Mesenchymal stem cell (in vitro differentiated cells and primary cell): Measurements from ENCODE around the gene ELL2.

Experiments
- DNase-seq: peaks from one replicate; pipeline ENCODE4 v3.0.0-alpha.2; 2013
- H2AFZ ChIP-seq: one replicate; pipeline ENCODE4 v1.6.1; 2013; ENCODE audit warnings: low read depth, mild to moderate bottlenecking, control low read depth, inconsistent platforms, low read length, moderate library complexity
- H2AK5ac ChIP-seq: 2 replicates; pipeline ENCODE4 v1.6.1; 2013; ENCODE audit warnings: low read length, moderate library complexity, mild to moderate bottlenecking, inconsistent platforms; ENCODE audit not compliant: severe bottlenecking
- H2BK120ac ChIP-seq: one replicate; pipeline ENCODE4 v1.6.1; 2013; ENCODE audit warnings: low read depth, mild to moderate bottlenecking, inconsistent platforms, low read length, moderate library complexity
- H2BK12ac ChIP-seq, 2 experiments: one replicate each; pipeline ENCODE4 v1.6.1; 2013; ENCODE audit warnings: inconsistent platforms in 2 of 2, low read length in 2 of 2, mild to moderate bottlenecking in 2 of 2, moderate library complexity in 2 of 2, control low read depth in 1 of 2
- H2BK15ac ChIP-seq: one replicate; pipeline ENCODE4 v1.6.1; 2013; ENCODE audit warnings: mild to moderate bottlenecking, low read depth, inconsistent platforms; ENCODE audit not compliant: poor library complexity, severe bottlenecking
- H2BK5ac ChIP-seq: 2 replicates; pipeline ENCODE4 v1.6.1; 2013; ENCODE audit warnings: low read depth, mild to moderate bottlenecking, low read length, control low read depth, inconsistent platforms; ENCODE audit not compliant: poor library complexity, severe bottlenecking
- H3K14ac ChIP-seq, 2 experiments: one replicate each; pipeline ENCODE4 v1.6.1; 2013; ENCODE audit warnings: inconsistent platforms in 2 of 2, low read length in 2 of 2, control low read depth in 1 of 2, mild to moderate bottlenecking in 1 of 2, moderate library complexity in 1 of 2
- H3K18ac ChIP-seq, 2 experiments: one replicate each; pipeline ENCODE4 v1.6.1; 2013; ENCODE audit warnings: inconsistent platforms in 2 of 2, low read length in 2 of 2, control low read depth in 1 of 2, low read depth in 1 of 2, mild to moderate bottlenecking in 1 of 2
- H3K23ac ChIP-seq, 2 experiments: one replicate each; pipeline ENCODE4 v1.6.1; 2013; ENCODE audit warnings: inconsistent platforms in 2 of 2, low read length in 2 of 2, mild to moderate bottlenecking in 2 of 2, moderate library complexity in 2 of 2, control low read depth in 1 of 2
- H3K27ac ChIP-seq: 2 replicates; pipeline ENCODE4 v1.5.1; 2013; ENCODE audit warnings: mild to moderate bottlenecking, moderate library complexity, low read length, control low read depth, inconsistent platforms; ENCODE audit not compliant: poor library complexity, severe bottlenecking
- H3K27me3 ChIP-seq, 2 experiments: 2 replicates each; pipeline versions ENCODE4 v1.6.1 to v1.7.0; 2013; ENCODE audit warnings: low read length in 2 of 2, mild to moderate bottlenecking in 2 of 2, moderate library complexity in 2 of 2, control low read depth in 1 of 2, inconsistent platforms in 1 of 2; ENCODE audit not compliant: control insufficient read depth in 1 of 2, insufficient read depth in 1 of 2
- H3K36me3 ChIP-seq, 2 experiments: 2 replicates each; pipeline versions ENCODE4 v1.6.1 to v1.7.0; 2013; ENCODE audit warnings: low read length in 2 of 2, control low read depth in 1 of 2, inconsistent platforms in 1 of 2, low read depth in 1 of 2, mild to moderate bottlenecking in 1 of 2; ENCODE audit not compliant: insufficient read depth in 2 of 2, control insufficient read depth in 1 of 2
- H3K4ac ChIP-seq, 2 experiments: one replicate each; pipeline ENCODE4 v1.6.1; 2013; ENCODE audit warnings: inconsistent platforms in 2 of 2, low read length in 2 of 2, mild to moderate bottlenecking in 2 of 2, moderate library complexity in 2 of 2, control low read depth in 1 of 2, low read depth in 1 of 2
- H3K4me1 ChIP-seq: 2 replicates; pipeline ENCODE4 v1.6.1; 2013; ENCODE audit warnings: low read depth, low read length, control low read depth; ENCODE audit not compliant: control insufficient read depth, insufficient read depth
- H3K4me2 ChIP-seq: 2 replicates; pipeline ENCODE4 v1.6.1; 2013; ENCODE audit warnings: low read length, mild to moderate bottlenecking, inconsistent platforms; ENCODE audit not compliant: poor library complexity, severe bottlenecking
- H3K4me3 ChIP-seq, 2 experiments: 2 replicates each; pipeline versions ENCODE4 v1.5.1 to v1.7.0; 2013; ENCODE audit warnings: low read length in 2 of 2, mild to moderate bottlenecking in 2 of 2, control low read depth in 1 of 2, low read depth in 1 of 2; ENCODE audit not compliant: insufficient read depth in 1 of 2
- H3K79me1 ChIP-seq: replicated peaks from 2 replicates; pipeline ENCODE4 v1.6.1; 2013; ENCODE audit warnings: mild to moderate bottlenecking, control low read depth, low read length, inconsistent platforms; ENCODE audit not compliant: poor library complexity, severe bottlenecking
- H3K9ac ChIP-seq: 2 replicates; pipeline ENCODE4 v1.7.0; 2013; ENCODE audit warnings: mild to moderate bottlenecking, low read length, moderate library complexity
- H3K9me3 ChIP-seq: 2 replicates; pipeline ENCODE4 v1.7.0; 2013; ENCODE audit warnings: mild to moderate bottlenecking, low read length; ENCODE audit not compliant: control insufficient read depth
- H4K8ac ChIP-seq: one replicate; pipeline ENCODE4 v1.6.1; 2013; ENCODE audit warnings: inconsistent platforms, mild to moderate bottlenecking, low read length, moderate library complexity
- H4K91ac ChIP-seq: one replicate; pipeline ENCODE4 v1.6.1; 2013; ENCODE audit warnings: mild to moderate bottlenecking, low read length, inconsistent platforms
- WGBS: methylation state at CpG from one replicate; pipeline ENCODE4 v1.1.7; 2013; ENCODE audit warnings: mixed read lengths; 5-methylcytosine and 5-hydroxymethylcytosine counted together

The ELL2 gene

GRCh38 chr5:95876782-95877181 lies 84.9 kb downstream of the ELL2 start:
- Histone ChIP-seq H2BK120ac (no peak overlapping the region), H3K79me1 (no peaks in the 10 kb centered on the region), H3K27ac (no peak overlapping the region), H3K4ac (no peak overlapping the region), H3K14ac (no peak overlapping the region), H3K36me3 (no peaks in the 10 kb centered on the region), H3K4me2 (no peak overlapping the region), H4K8ac (no peak overlapping the region), H2BK12ac (peak overlapping the region in 1 of 2 experiments; percentile 29), H3K4me1 (no peaks in the 10 kb centered on the region), H4K91ac (peak overlapping the region; percentile 2), H2AFZ (no peak overlapping the region), H3K23ac (no peak overlapping the region), H2BK5ac (no peak overlapping the region), H3K9me3 (no peaks in the 10 kb centered on the region), H3K18ac (peak overlapping the region in 1 of 2 experiments; percentile 52), H2BK15ac (no peak overlapping the region), H2AK5ac (no peak overlapping the region), H3K9ac (no peak overlapping the region), H3K27me3 (no peaks in the 10 kb centered on the region), H3K4me3 (no peak overlapping the region)
- WGBS = 100% methylated on average over 2 of the region's 2 CpGs
- DNase-seq = no peak

GRCh38 chr5:95874246-95874645 lies 87.4 kb downstream of the ELL2 start:
- peak overlapping the region; percentile 31 to 94 for H2BK12ac ChIP-seq
- H4K91ac ChIP-seq = no peak overlapping the region
- no peak overlapping the region for H2BK120ac ChIP-seq
- H4K8ac ChIP-seq = no peak overlapping the region
- H2BK5ac ChIP-seq = no peak overlapping the region
- H3K27me3 ChIP-seq = no peaks in the 10 kb centered on the region
- no peaks in the 10 kb centered on the region for H3K4me1 ChIP-seq
- peak overlapping the region in 1 of 2 experiments; percentile 71 for H3K14ac ChIP-seq
- H2BK15ac ChIP-seq = no peak overlapping the region
- no peak overlapping the region for H3K23ac ChIP-seq
- H3K27ac ChIP-seq = no peak overlapping the region
- no peak overlapping the region for H3K4me2 ChIP-seq
- no peak for DNase-seq
- no peak overlapping the region for H3K4ac ChIP-seq
- no peaks in the 10 kb centered on the region for H3K9me3 ChIP-seq
- no peak overlapping the region for H3K4me3 ChIP-seq
- no peaks in the 10 kb centered on the region for H3K36me3 ChIP-seq
- peak overlapping the region; percentile 46 for H2AFZ ChIP-seq
- H3K79me1 ChIP-seq = no peaks in the 10 kb centered on the region
- 89% methylated on average over 3 of the region's 3 CpGs for WGBS
- H3K18ac ChIP-seq = peak overlapping the region in 1 of 2 experiments; percentile 32
- no peak overlapping the region for H2AK5ac ChIP-seq
- no peak overlapping the region for H3K9ac ChIP-seq

- H4K8ac ChIP-seq = no peak overlapping the region
- H3K79me1 ChIP-seq = no peaks in the 10 kb centered on the region
- H3K4me3 ChIP-seq = no peak overlapping the region
- no peak overlapping the region for H3K18ac ChIP-seq
- no peak overlapping the region for H2BK15ac ChIP-seq
- no peak overlapping the region for H3K4ac ChIP-seq
- no peak overlapping the region for H3K9ac ChIP-seq
- DNase-seq = no peak
- WGBS = 100% methylated on average over 2 of the region's 4 CpGs
- H3K4me2 ChIP-seq = no peak overlapping the region
- no peaks in the 10 kb centered on the region for H3K4me1 ChIP-seq
- no peak overlapping the region for H2AK5ac ChIP-seq
- H2BK120ac ChIP-seq = no peak overlapping the region
- no peaks in the 10 kb centered on the region for H3K27me3 ChIP-seq
- no peak overlapping the region for H3K14ac ChIP-seq
- H2BK5ac ChIP-seq = no peak overlapping the region
- H4K91ac ChIP-seq = no peak overlapping the region
- H3K27ac ChIP-seq = no peak overlapping the region
- no peak overlapping the region for H2BK12ac ChIP-seq
- no peak overlapping the region for H2AFZ ChIP-seq
- no peaks in the 10 kb centered on the region for H3K9me3 ChIP-seq
- no peak overlapping the region for H3K23ac ChIP-seq
- no peaks in the 10 kb centered on the region for H3K36me3 ChIP-seq
Measured at GRCh38 chr5:95873351-95873750, 88.3 kb downstream of the ELL2 start.

- Histone ChIP-seq H3K4me1 (no peaks in the 10 kb centered on the region), H2BK120ac (no peak overlapping the region), H3K4me2 (no peak overlapping the region), H3K79me1 (no peaks in the 10 kb centered on the region), H2BK15ac (no peak overlapping the region), H2AK5ac (no peak overlapping the region), H2BK5ac (no peak overlapping the region), H2BK12ac (peak overlapping the region in 1 of 2 experiments; percentile 7), H3K27me3 (no peaks in the 10 kb centered on the region), H3K23ac (no peak overlapping the region), H3K18ac (no peak overlapping the region), H3K27ac (no peak overlapping the region), H4K8ac (no peak overlapping the region), H3K4ac (no peak overlapping the region), H3K9ac (no peak overlapping the region), H3K4me3 (no peak overlapping the region), H3K36me3 (no peaks in the 10 kb centered on the region), H3K9me3 (no peaks in the 10 kb centered on the region), H2AFZ (no peak overlapping the region), H3K14ac (no peak overlapping the region), H4K91ac (no peak overlapping the region)
- 88% methylated on average over 3 of the region's 6 CpGs for WGBS
- DNase-seq = no peak
Measured at GRCh38 chr5:95872346-95873268, 89.0 kb downstream of the ELL2 start.
